ENCODE results near the gene GALNT16. TPM values are rescaled to one million over a fixed set of nuclear protein-coding genes. Genes with fewer than 3 reads are reported as not detected.

The GALNT16 gene
- total RNA-seq, 4 donors from 2014 or later = 0.72 to 8.2 (median 2.9) TPM

DNA sequence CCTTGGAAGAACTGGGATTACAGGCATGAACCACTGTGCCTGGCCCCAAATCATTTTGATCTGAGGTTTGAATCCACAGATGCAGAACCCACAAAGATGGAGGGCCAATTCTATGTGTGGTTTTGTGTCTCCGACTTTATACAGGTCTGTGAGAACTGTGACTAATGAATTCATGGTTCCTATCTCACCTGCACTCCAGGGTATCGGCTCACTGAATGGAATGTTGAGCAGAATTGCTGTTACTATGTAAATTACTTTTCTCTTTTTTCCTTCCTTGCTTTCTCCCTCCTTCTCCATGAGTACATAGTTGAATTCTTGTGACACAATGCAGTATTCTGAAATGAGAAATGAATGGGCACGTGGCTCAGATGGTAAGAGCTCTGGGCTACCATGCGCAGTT is 21.1 kb upstream of the GALNT16 start:
- TF ChIP-seq, protein P1, sequence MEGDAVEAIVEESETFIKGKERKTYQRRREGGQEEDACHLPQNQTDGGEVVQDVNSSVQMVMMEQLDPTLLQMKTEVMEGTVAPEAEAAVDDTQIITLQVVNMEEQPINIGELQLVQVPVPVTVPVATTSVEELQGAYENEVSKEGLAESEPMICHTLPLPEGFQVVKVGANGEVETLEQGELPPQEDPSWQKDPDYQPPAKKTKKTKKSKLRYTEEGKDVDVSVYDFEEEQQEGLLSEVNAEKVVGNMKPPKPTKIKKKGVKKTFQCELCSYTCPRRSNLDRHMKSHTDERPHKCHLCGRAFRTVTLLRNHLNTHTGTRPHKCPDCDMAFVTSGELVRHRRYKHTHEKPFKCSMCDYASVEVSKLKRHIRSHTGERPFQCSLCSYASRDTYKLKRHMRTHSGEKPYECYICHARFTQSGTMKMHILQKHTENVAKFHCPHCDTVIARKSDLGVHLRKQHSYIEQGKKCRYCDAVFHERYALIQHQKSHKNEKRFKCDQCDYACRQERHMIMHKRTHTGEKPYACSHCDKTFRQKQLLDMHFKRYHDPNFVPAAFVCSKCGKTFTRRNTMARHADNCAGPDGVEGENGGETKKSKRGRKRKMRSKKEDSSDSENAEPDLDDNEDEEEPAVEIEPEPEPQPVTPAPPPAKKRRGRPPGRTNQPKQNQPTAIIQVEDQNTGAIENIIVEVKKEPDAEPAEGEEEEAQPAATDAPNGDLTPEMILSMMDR (IDR thresholded peaks at IDR 0.05) = no peak
- no peak for TF ChIP-seq POLR2A (IDR thresholded peaks at IDR 0.05)
- WGBS, 2 donors = 95 to 96% methylated on average over 4 of the region's 4 CpGs
- DNase-seq (ENCODE audit: low spot score in 2 of 2) = no peak
- intact Hi-C loops (cut with DNase I; ENCODE audit: low total_unique reads) = no loop called here
- H3K4me3 ChIP-seq (ENCODE audit: low read depth, poor library complexity, severe bottlenecking) = no peak overlapping the region

DNA sequence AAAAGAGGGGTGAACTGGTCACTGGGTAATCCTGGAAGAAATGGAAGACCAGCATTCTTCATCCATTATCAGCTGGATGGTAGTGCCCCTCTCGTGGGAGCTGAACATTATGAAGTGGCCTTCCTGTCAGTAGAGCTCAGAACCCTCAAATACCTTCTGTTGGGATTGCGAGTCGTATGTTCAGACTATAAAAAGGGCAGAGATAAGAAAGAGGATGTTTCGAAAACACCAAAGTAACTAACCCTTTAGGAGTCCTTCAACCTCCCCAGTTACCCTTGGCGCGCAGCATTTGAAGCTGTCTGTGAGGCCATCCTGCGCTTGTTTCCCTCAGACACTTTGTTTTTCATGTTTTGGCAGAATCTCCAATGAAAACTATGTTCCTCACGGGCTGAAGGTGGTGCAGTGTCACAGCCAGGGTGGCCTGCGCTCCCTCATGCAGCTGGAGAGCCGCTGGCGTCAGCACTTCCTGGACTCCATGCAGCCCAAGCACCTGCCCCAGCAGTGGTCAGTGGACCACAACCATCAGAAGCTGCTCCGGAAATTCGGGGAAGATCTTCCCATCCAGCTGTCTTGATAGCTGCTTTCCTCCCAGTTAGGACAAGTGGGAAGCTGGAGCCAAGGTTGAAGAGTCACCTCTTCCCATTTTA is 19.3 kb upstream of the GALNT16 start:
- intact Hi-C loops (cut with DNase I; ENCODE audit: low total_unique reads) = loop anchor here (5.0 to 10.0 kb wide), 3 partner anchors 116 to 818 kb away; no protein-coding TSS in a partner anchor
- WGBS, 2 donors = 84 to 91% methylated on average over 13 of the region's 13 CpGs
- no peak for TF ChIP-seq POLR2A (IDR thresholded peaks at IDR 0.05)
- TF ChIP-seq, protein P1 (IDR thresholded peaks at IDR 0.05) = no peak
- no peak overlapping the region for H3K4me3 ChIP-seq (ENCODE audit: low read depth, poor library complexity, severe bottlenecking)
- DNase-seq (ENCODE audit: low spot score in 2 of 2) = no peak

DNA sequence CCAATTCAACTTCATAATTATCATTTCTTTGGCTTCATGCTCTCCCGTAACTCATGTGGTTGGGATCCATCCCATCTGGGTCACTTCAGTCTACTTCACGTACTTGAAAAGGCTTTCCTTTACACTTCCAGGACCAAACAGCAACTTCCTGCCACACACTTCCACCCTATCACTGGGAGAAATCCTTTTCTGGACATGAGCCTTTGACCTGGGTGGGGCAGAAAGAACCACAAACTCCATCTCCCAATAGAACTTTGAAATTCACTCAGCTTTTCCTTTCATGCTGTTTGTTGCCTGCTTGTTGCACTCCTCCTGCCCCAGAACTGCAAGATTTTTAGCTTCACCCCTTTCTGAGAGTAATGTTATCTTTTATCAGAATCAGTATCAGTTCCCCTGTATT is 18.4 kb upstream of the GALNT16 start:
- H3K4me3 ChIP-seq (ENCODE audit: low read depth, poor library complexity, severe bottlenecking) = no peak overlapping the region
- intact Hi-C loops (cut with DNase I; ENCODE audit: low total_unique reads) = loop anchor here (5.0 to 10.0 kb wide), 3 partner anchors 117 to 819 kb away; no protein-coding TSS in a partner anchor
- no peak for DNase-seq (ENCODE audit: low spot score in 2 of 2)
- no peak for TF ChIP-seq POLR2A (IDR thresholded peaks at IDR 0.05)
- WGBS, 2 donors = 75 to 79% methylated on average over 2 of the region's 2 CpGs

DNA sequence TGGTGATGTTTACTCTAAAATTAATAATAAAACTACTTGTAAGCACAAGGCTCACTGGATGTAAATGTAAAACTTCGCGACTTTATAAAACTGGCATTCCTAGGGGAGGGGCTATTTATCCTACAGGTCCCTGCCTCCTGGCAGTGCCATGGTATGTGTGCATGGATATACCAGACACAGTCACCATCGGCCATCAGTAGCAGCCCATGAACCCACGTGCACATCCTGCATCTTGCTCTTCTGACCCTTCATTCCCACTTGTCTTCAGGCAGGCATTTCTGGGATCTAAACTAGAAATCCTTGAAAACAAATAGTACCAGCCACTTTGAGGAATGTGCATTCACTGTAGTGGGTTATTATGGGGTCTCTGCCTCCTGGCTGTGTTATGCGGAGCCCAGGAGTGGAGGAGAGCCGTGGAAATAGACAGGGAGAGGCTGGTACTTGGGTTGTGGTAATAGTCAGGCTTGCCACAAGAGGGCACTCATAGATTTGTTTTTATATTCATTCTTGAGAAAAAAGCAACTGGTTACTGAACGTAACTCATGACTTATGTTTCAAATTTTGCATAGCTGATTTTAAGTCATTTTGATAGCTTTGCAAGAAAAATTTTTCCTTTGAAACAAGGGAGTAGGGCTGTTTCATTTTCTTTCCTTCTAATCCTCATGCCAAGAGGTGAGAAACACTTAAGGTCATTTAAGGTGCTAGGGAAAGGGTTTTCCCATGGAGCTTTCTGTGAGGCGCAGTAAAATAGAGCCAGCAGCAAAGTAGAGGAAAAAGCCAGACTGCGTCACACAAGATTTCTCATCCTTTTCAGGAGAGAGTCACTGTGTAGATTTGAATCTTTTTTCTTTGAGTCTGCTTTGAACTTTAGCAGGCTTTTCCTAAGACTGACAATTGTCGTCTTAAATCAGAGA is 17.4 kb upstream of the GALNT16 start:
- peak in 1 of 2 donors; percentile 75 for DNase-seq (ENCODE audit: low spot score in 2 of 2)
- TF ChIP-seq, protein P1 (IDR thresholded peaks at IDR 0.05) = peak in 1 of 3 donors; percentile 63
- TF ChIP-seq POLR2A (IDR thresholded peaks at IDR 0.05) = no peak
- intact Hi-C loops (cut with DNase I; ENCODE audit: low total_unique reads) = loop anchor here (5.0 to 10.0 kb wide), 3 partner anchors 118 to 820 kb away; no protein-coding TSS in a partner anchor
- H3K4me3 ChIP-seq (ENCODE audit: low read depth, poor library complexity, severe bottlenecking) = no peak overlapping the region
- WGBS, 2 donors = 51% methylated on average over 10 of the region's 10 CpGs

DNA sequence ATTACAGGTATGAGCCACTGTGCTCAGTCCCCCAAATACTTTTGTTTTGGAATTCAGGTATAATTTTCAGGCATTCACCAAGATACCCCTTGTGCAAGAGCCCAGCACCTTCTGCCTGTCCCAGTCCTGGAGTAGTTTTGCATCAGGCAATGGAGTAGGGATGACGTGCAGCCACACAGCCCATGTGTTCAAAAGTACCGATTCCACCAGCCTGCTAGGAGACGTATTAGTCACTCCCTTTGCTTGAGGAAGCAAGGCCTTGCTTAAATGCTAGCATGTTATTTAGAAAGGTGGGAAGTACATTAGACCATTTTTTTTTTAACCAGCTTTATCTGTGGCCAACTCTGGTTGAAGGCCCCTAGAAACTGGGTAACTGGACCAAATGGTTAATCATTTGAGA is 15.0 kb upstream of the GALNT16 start:
- TF ChIP-seq POLR2A (IDR thresholded peaks at IDR 0.05) = no peak
- TF ChIP-seq, protein P1 (IDR thresholded peaks at IDR 0.05) = no peak
- intact Hi-C loops (cut with DNase I; ENCODE audit: low total_unique reads) = loop anchor here (2.0 to 10.0 kb wide), 4 partner anchors 44 to 823 kb away; no protein-coding TSS in a partner anchor
- WGBS, 2 donors = 81 to 94% methylated on average over 3 of the region's 3 CpGs
- H3K4me3 ChIP-seq (ENCODE audit: low read depth, poor library complexity, severe bottlenecking) = no peak overlapping the region
- no peak for DNase-seq (ENCODE audit: low spot score in 2 of 2)

DNA sequence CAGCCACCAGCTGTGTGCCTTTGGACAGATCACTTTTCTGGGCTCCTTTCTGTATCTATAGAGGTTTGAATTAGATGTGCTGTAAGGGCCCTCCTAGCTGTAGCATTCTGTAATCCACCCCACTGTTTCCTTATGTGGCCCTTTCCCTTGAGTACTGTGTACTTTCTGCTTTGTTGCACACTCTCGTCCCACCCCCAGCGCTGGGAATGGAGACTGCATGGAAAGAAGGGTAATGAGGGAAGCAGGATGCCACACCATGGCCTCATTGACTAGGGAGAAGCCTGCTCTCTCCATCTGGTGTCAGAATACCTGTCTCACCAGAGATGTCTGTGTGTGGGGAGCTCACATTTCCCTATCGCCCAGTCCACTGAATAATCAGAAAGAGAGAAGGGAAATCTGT is 13.6 kb upstream of the GALNT16 start:
- DNase-seq (ENCODE audit: low spot score in 2 of 2) = no peak
- H3K4me3 ChIP-seq (ENCODE audit: low read depth, poor library complexity, severe bottlenecking) = no peak overlapping the region
- 86 to 97% methylated on average over 3 of the region's 3 CpGs for WGBS, 2 donors
- intact Hi-C loops (cut with DNase I; ENCODE audit: low total_unique reads) = loop anchor here (10.0 kb wide), 1 partner anchor 122 kb away; no protein-coding TSS in a partner anchor
- TF ChIP-seq POLR2A (IDR thresholded peaks at IDR 0.05) = no peak
- TF ChIP-seq, protein P1 (IDR thresholded peaks at IDR 0.05) = no peak
